Mesendoderm (in vitro differentiated cells): Measurements from ENCODE around the gene ZNF682.
A peak's percentile ranks its signal among the peaks of the same experiment; 100 is the strongest.

ENCODE experiments used
- DNase-seq: peaks from one replicate; pipeline ENCODE4 v3.0.0; 2013
- H2AK5ac ChIP-seq: 2 replicates; pipeline ENCODE4 v1.6.1; 2013; ENCODE audit warnings: low read length, inconsistent platforms
- H2BK120ac ChIP-seq: 2 replicates; pipeline ENCODE4 v1.6.1; 2013; ENCODE audit warnings: low read depth, mild to moderate bottlenecking, low read length, moderate library complexity, mixed read lengths
- H2BK15ac ChIP-seq: replicated peaks from 2 replicates; pipeline ENCODE4 v1.6.1; 2013; ENCODE audit warnings: low read depth, mild to moderate bottlenecking, moderate library complexity
- H2BK5ac ChIP-seq: 2 replicates; pipeline ENCODE4 v1.6.1; 2013; ENCODE audit warnings: low read length, inconsistent platforms
- H3K18ac ChIP-seq: 2 replicates; pipeline ENCODE4 v1.6.1; 2013; ENCODE audit warnings: mild to moderate bottlenecking, low read length, mixed read lengths
- H3K23ac ChIP-seq: one replicate; pipeline ENCODE4 v1.6.1; 2013; ENCODE audit warnings: low read length
- H3K27ac ChIP-seq: 2 replicates; pipeline ENCODE4 v1.5.1; 2013; ENCODE audit warnings: low read depth, mild to moderate bottlenecking, inconsistent platforms, low read length, moderate library complexity
- H3K27me3 ChIP-seq: 2 replicates; pipeline ENCODE4 v1.6.1; 2013; ENCODE audit warnings: low read length, control low read depth, mild to moderate bottlenecking, inconsistent platforms; ENCODE audit not compliant: insufficient read depth, poor library complexity
- H3K36me3 ChIP-seq: 2 replicates; pipeline ENCODE4 v1.6.1; 2013; ENCODE audit warnings: low read length, inconsistent platforms; ENCODE audit not compliant: control insufficient read depth, insufficient read depth
- H3K4ac ChIP-seq: one replicate; pipeline ENCODE4 v1.6.1; 2013; ENCODE audit warnings: low read depth, mild to moderate bottlenecking, low read length, moderate library complexity
- H3K4me1 ChIP-seq: 2 replicates; pipeline ENCODE4 v1.6.1; 2013; ENCODE audit warnings: low read depth, low read length, inconsistent platforms; ENCODE audit not compliant: control insufficient read depth
- H3K4me2 ChIP-seq: 2 replicates; pipeline ENCODE4 v1.6.1; 2013; ENCODE audit warnings: low read length
- H3K4me3 ChIP-seq: 2 replicates; pipeline ENCODE4 v1.5.1; 2013; ENCODE audit warnings: mild to moderate bottlenecking, low read length
- H3K56ac ChIP-seq: one replicate; pipeline ENCODE4 v1.6.1; 2013; ENCODE audit warnings: low read length
- H3K79me1 ChIP-seq: 2 replicates; pipeline ENCODE4 v1.6.1; 2013; ENCODE audit warnings: low read length, inconsistent platforms
- H3K79me2 ChIP-seq: 2 replicates; pipeline ENCODE4 v1.6.1; 2013; ENCODE audit warnings: mild to moderate bottlenecking, low read length; ENCODE audit not compliant: control insufficient read depth, insufficient read depth
- H3K9ac ChIP-seq: 2 replicates; pipeline ENCODE4 v1.6.1; 2013; ENCODE audit warnings: low read length, inconsistent platforms
- H4K5ac ChIP-seq: one replicate; pipeline ENCODE4 v1.6.1; 2013; ENCODE audit warnings: low read length
- H4K8ac ChIP-seq: one replicate; pipeline ENCODE4 v1.6.1; 2013; ENCODE audit warnings: low read depth, mild to moderate bottlenecking, control low read depth, low read length, moderate library complexity
- WGBS: extraction: QIAGEN DNeasy Blood & Tissue Kit; methylation state at CpG from one replicate; pipeline ENCODE4 v1.1.7; 2013; ENCODE audit warnings: low lambda C conversion rate, missing lambda C conversion rate; ENCODE audit not compliant: insufficient coverage; ENCODE audit errors: extremely low coverage; 5-methylcytosine and 5-hydroxymethylcytosine counted together

ZNF682 gene

DNA sequence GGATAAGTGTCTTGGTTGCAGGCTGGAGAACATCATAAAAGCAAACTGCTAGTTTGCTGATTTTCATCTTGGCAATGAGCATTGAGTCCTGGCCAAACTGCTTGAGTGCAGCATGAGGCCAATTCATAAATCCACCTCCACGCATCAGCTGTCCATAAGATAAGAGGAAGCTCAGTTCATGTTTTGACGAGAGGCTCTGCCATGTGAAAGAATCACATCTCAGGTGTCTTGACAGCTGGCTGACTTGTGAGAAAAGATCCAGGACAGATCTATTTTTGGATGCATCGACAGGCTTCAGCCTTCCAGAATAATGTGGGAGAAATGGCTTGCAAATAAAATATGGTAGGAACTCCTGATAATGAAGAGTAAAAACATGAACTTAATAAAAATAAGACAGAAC is 5.4 kb upstream of the ZNF682 start:
- DNase-seq, result no peak
- H4K8ac ChIP-seq, result no peak overlapping the region
- H3K27ac ChIP-seq, result no peak overlapping the region
- H2BK120ac ChIP-seq, result no peak overlapping the region
- no peaks in the 10 kb centered on the region for H3K36me3 ChIP-seq
- no peak overlapping the region for H3K4me2 ChIP-seq
- H3K56ac ChIP-seq, result no peak overlapping the region
- H3K27me3 ChIP-seq, result no peaks in the 10 kb centered on the region
- H2BK5ac ChIP-seq, result no peak overlapping the region
- no peak overlapping the region for H4K5ac ChIP-seq
- H2BK15ac ChIP-seq, result no peak overlapping the region
- no peaks in the 10 kb centered on the region for H3K79me2 ChIP-seq
- H3K9ac ChIP-seq, result no peak overlapping the region
- no peak overlapping the region for H3K4me3 ChIP-seq
- no peaks in the 10 kb centered on the region for H3K79me1 ChIP-seq
- H3K4ac ChIP-seq, result no peak overlapping the region
- WGBS, result no CpG with 5 or more reads among the region's 3 CpGs
- H3K4me1 ChIP-seq, result no peaks in the 10 kb centered on the region
- no peak overlapping the region for H3K18ac ChIP-seq
- H3K23ac ChIP-seq, result no peak overlapping the region
- H2AK5ac ChIP-seq, result no peak overlapping the region

DNA sequence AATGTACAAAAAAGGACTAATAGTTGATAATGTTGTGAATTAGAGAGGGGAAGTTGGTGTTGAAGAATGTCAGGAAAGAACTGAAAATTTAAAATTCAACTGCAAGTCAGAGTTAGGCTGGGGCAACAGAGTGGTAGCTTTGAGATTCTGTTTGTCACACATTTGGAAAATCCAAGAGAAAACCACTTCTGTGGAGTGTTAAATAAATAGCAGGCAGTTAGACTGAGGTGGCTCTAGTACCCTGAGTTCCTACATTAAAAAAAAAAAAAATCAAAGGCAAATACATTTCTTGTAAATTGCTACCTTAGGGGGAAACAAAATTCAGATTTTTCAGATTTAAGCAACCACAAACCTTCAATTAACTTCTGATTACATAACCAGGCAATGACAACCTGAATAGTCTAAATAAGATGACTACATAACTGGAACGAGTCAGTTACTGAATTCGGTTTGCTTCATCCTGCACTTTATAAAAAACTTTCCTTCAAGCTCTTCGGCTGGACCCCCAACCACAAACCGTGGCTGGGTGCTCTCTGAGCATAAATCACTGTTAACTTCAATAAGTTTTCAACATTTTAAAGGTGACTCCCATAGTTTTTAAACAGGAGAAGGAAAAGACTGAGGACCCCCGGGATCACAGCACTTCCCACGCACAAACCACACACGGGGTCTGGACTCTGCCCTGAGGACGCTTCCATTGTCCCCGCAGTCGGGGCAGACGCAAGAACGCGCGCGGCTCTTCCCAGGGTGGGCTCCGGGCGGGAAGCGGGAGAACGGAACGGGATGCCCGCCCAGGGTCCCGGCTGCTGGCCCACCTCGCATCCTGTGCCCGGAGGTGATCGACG is 725 bp downstream of the ZNF682 start:
- H2BK5ac ChIP-seq, result no peak overlapping the region
- WGBS, result no CpG with 5 or more reads among the region's 26 CpGs

GRCh38 chr19:20035935-20036334 is 3.4 kb downstream of the ZNF682 start:
- no CpG with 5 or more reads among the region's 5 CpGs for WGBS

More for the DNA sequence above, 725 bp downstream of the ZNF682 start:
- no peak for DNase-seq
- Histone ChIP-seq H3K4me1 (peaks cover 3% of the 10 kb centered on the region), H3K56ac (peak overlapping the region; percentile 96), H3K4ac (no peak overlapping the region), H3K79me2 (peaks cover 12% of the 10 kb centered on the region), H2BK15ac (no peak overlapping the region), H3K4me2 (peak overlapping the region; percentile 46), H3K27me3 (no peaks in the 10 kb centered on the region), H3K18ac (peak overlapping the region; percentile 82), H3K79me1 (peaks cover 7% of the 10 kb centered on the region), H3K23ac (no peak overlapping the region), H4K5ac (no peak overlapping the region), H2AK5ac (no peak overlapping the region), H3K4me3 (peak overlapping the region; percentile 94), H2BK120ac (no peak overlapping the region), H3K36me3 (no peaks in the 10 kb centered on the region), H3K9ac (peak overlapping the region; percentile 88), H4K8ac (no peak overlapping the region), H3K27ac (peak overlapping the region; percentile 79)

GRCh38 chr19:20028611-20029010 is 10.7 kb downstream of the ZNF682 start:
- Histone ChIP-seq H3K56ac (no peak overlapping the region), H2BK120ac (no peak overlapping the region), H4K8ac (no peak overlapping the region), H3K4me3 (no peak overlapping the region), H3K9ac (no peak overlapping the region), H3K4me1 (no peaks in the 10 kb centered on the region), H4K5ac (no peak overlapping the region), H2BK5ac (no peak overlapping the region), H3K27me3 (no peaks in the 10 kb centered on the region), H3K79me2 (peaks cover 9% of the 10 kb centered on the region), H3K79me1 (peaks cover 8% of the 10 kb centered on the region), H2BK15ac (no peak overlapping the region), H3K4ac (no peak overlapping the region), H2AK5ac (no peak overlapping the region), H3K4me2 (no peak overlapping the region), H3K23ac (no peak overlapping the region), H3K36me3 (peaks cover 2% of the 10 kb centered on the region), H3K27ac (no peak overlapping the region), H3K18ac (no peak overlapping the region)
- no peak for DNase-seq
- no CpG with 5 or more reads among the region's 6 CpGs for WGBS

More at GRCh38 chr19:20035935-20036334, 3.4 kb downstream of the ZNF682 start:
- no peak overlapping the region for H4K5ac ChIP-seq
- H3K4me1 ChIP-seq, result peaks cover 3% of the 10 kb centered on the region
- no peak overlapping the region for H2AK5ac ChIP-seq
- H3K56ac ChIP-seq, result no peak overlapping the region
- H3K18ac ChIP-seq, result no peak overlapping the region
- no peak overlapping the region for H3K27ac ChIP-seq
- no peaks in the 10 kb centered on the region for H3K27me3 ChIP-seq
- DNase-seq, result no peak
- H2BK120ac ChIP-seq, result no peak overlapping the region
- H3K23ac ChIP-seq, result no peak overlapping the region
- H3K4me2 ChIP-seq, result no peak overlapping the region
- no peak overlapping the region for H3K4me3 ChIP-seq
- peaks cover 19% of the 10 kb centered on the region for H3K79me2 ChIP-seq
- H2BK5ac ChIP-seq, result no peak overlapping the region
- H3K36me3 ChIP-seq, result peaks cover under 1% of the 10 kb centered on the region
- peaks cover 11% of the 10 kb centered on the region for H3K79me1 ChIP-seq
- H3K9ac ChIP-seq, result no peak overlapping the region
- no peak overlapping the region for H4K8ac ChIP-seq
- H2BK15ac ChIP-seq, result no peak overlapping the region
- no peak overlapping the region for H3K4ac ChIP-seq

- no peaks in the 10 kb centered on the region for H3K4me1 ChIP-seq
- no peak overlapping the region for H3K18ac ChIP-seq
- no peaks in the 10 kb centered on the region for H3K79me1 ChIP-seq
- H2BK120ac ChIP-seq, result no peak overlapping the region
- no peak for DNase-seq
- no CpG with 5 or more reads among the region's 2 CpGs for WGBS
- H3K36me3 ChIP-seq, result peaks cover 2% of the 10 kb centered on the region
- H3K4me2 ChIP-seq, result no peak overlapping the region
- H3K9ac ChIP-seq, result no peak overlapping the region
- no peaks in the 10 kb centered on the region for H3K79me2 ChIP-seq
- H4K5ac ChIP-seq, result no peak overlapping the region
- no peak overlapping the region for H3K4ac ChIP-seq
- no peak overlapping the region for H4K8ac ChIP-seq
- H3K27ac ChIP-seq, result no peak overlapping the region
- no peak overlapping the region for H3K4me3 ChIP-seq
- H2AK5ac ChIP-seq, result no peak overlapping the region
- H3K27me3 ChIP-seq, result no peaks in the 10 kb centered on the region
- H2BK5ac ChIP-seq, result no peak overlapping the region
- no peak overlapping the region for H3K56ac ChIP-seq
- H3K23ac ChIP-seq, result no peak overlapping the region
- no peak overlapping the region for H2BK15ac ChIP-seq
Observed at GRCh38 chr19:20005741-20006140, 33.6 kb downstream of the ZNF682 start.
